Measurements from ENCODE around the gene RNF4.
"Not testable (repeated sequence)": the region's sequence is repeated elsewhere in the genome, so short reads cannot be mapped to it uniquely, and the experiment has no call there.

Gene RNF4

GRCh38 chr4:2535376-2536192 lies 66.7 kb downstream of the RNF4 start:
- peak; percentile 19 for DNase-seq (ENCODE audit: low spot score)

DNA sequence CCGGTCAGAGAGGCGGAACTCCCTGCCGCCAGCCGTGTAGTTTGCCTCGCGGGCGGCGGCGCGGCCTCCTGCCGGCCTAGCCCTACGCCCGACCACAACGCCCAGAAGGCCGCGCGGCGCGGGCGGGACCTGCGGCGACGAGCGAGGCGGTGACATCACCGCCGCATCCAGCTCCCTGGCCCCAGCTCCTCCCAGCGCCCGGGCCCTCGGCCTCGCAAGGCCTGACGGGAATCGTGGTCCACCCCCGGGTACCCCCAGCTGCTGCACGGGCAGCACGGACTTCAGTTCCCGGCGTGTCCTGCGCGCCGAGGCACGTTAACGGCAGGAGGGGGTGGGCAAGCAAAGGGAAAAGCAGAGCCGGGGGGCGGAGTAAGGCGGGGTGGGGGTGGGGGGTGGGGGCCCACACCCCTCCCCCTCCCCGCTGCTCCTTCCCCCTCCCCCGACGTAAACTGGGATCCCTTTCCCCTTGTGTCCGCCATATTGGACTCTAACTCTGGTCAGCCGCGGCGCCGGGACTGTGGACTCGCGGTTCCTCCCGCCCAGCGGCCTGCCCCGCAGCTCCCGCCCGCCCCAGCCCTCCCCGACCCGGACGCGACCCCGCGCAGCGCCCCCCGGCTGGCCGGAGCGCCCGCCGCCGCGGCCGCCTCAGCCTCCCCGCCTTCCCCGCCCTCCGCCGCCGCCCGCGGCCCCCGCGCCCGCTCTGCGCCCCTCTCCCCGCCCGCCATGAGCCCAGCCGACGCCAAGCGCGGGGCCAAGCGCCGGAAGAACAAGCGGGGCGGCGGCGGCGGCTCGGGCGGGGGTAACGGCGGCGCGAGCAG lies 67.5 kb downstream of the RNF4 start, which contains the start of gene FAM193A:
Gene FAM193A (plus strand): TSS at position 455 of the 818 bp plus-strand sequence. CDS start 269 bp downstream, at position 724.
- peak; percentile 99 for DNase-seq (ENCODE audit: low spot score)

GRCh38 chr4:2537011-2537830 lies 68.3 kb downstream of the RNF4 start:
- peak; percentile 36 for DNase-seq (ENCODE audit: low spot score)

DNA sequence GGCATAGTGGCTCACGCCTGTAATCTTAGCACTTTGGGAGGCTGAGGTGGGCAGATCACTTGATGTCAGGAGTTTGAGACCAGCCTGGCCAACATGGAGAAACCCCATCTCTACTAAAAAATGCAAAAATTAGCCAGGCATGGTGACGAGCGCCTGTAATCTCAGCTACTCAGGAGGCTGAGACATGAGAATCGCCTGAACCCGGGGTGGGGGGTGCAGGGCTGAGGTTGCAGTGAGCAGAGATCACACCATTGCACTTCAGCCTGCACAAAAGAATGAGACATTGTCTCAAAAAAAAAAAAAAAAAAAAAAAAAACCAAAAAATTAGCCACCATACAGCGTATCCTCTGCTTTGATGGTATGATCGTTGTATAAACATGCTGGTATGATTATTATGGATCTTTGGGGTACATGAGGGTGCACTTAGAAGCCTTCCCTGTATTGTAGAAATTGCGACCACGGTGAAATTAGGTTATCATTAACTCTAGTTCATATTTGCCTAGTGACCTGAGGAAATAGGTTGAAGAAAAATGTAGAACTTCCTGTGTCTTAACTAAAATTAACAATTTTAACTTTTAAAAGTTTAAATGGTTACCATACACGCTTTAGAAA lies 74.8 kb downstream of the RNF4 start:
- not testable (repeated sequence) for DNase-seq (ENCODE audit: low spot score)

- DNase-seq (ENCODE audit: low spot score) = peak; percentile 40
Observed at GRCh38 chr4:2545321-2546013, 76.6 kb downstream of the RNF4 start.

- DNase-seq (ENCODE audit: low spot score) = no peak
Observed at GRCh38 chr4:2546286-2546823, 77.4 kb downstream of the RNF4 start.

DNA sequence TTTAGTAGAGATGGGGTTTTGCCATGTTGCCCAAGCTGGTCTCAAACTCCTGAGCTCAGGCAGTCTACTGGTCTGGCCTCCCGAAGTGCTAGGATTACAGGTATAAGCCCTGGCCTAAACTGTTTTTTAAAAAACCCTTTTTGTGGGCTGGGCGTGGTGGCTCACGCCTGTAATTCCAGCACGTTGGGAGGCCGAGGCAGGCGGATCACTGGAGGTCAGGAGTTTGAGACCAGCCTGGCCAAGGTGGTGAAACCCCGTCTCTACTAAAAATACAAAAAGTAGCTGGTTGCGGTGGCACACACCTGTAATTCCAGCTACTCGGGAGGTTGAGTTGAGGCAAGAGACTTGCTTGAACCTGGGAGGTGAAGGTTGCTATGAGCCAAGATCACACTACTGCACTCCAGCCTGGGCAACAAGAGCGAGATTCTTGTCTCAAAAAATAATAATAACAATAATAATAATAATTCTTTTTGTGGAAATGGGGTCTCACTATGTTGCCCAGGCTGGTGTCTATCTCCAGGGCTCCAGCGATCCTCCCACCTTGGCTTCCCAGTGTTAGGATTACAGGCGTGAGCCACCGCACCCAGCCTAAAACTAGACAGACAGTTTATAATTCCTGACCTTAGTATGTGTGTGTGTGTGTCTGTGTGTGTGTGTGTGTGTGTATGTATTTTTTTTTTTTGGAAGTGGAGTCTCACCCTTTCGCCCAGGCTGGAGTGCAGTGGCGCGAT lies 78.2 kb downstream of the RNF4 start:
- DNase-seq (ENCODE audit: low spot score) = not testable (repeated sequence)

GRCh38 chr4:2551118-2551517 lies 82.2 kb downstream of the RNF4 start:
- DNase-seq (ENCODE audit: low spot score) = no peak

- no peak for DNase-seq (ENCODE audit: low spot score)
Observed at GRCh38 chr4:2552806-2553205, 83.9 kb downstream of the RNF4 start.

DNA sequence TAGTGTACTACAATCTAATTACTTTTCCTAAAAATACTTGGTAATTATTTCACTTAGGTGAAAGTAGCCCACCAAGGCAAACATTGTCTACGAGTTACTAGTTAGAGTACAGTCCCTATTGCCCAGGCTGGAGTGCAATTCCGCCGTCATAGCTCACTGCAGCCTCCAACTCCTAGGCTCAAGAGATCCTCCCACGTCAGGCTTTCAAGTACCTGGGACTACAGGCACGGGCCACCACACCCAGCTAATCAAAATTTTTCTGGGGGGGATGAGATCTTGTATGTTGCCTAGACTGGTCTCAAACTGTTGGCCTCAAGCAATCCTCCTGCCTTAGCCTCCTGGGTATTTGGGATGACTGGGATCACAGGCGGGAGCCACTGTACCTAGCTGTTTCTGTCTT lies 89.4 kb downstream of the RNF4 start:
- DNase-seq (ENCODE audit: low spot score) = no peak

GRCh38 chr4:2560167-2560566 lies 91.3 kb downstream of the RNF4 start:
- DNase-seq (ENCODE audit: low spot score) = no peak
